OCI-LY1 (cell line): ENCODE data around the gene ITFG1.

Source experiments
- H2AFZ ChIP-seq: fragments of 200-600 bp; sonication (generic), shearing (Covaris generic); 2 replicates; pipeline ENCODE4 v1.6.0; 2014; ENCODE audit warnings: antibody characterized with exemption, mild to moderate bottlenecking, low read length
- H3F3A ChIP-seq: fragments of 200-600 bp; sonication (generic), shearing (Covaris generic); 2 replicates; pipeline ENCODE4 v1.6.0; 2014; ENCODE audit warnings: mild to moderate bottlenecking, antibody characterized with exemption, low read length, moderate library complexity; ENCODE audit not compliant: insufficient read depth
- H3K27ac ChIP-seq: fragments of 200-600 bp; sonication (generic); 2 replicates; pipeline ENCODE4 v1.5.1; 2014; ENCODE audit warnings: low read length, mixed run types, mild to moderate bottlenecking, low read depth; ENCODE audit not compliant: poor library complexity, severe bottlenecking
- H3K27me3 ChIP-seq: fragments of 200-600 bp; sonication (generic); 2 replicates; pipeline ENCODE4 v1.6.0; 2014; ENCODE audit warnings: antibody characterized with exemption, mild to moderate bottlenecking, low read length, moderate library complexity; ENCODE audit not compliant: insufficient read depth
- H3K36me3 ChIP-seq: fragments of 200-600 bp; sonication (generic); 2 replicates; pipeline ENCODE4 v1.6.1; 2014; ENCODE audit warnings: mild to moderate bottlenecking, antibody characterized with exemption, low read length, moderate library complexity, mixed read lengths; ENCODE audit not compliant: insufficient read depth
- H3K4me1 ChIP-seq: fragments of 200-600 bp; sonication (generic); 2 replicates; pipeline ENCODE4 v1.5.1; 2014; ENCODE audit warnings: mild to moderate bottlenecking, low read length, moderate library complexity; ENCODE audit not compliant: insufficient read depth, severe bottlenecking
- H3K4me2 ChIP-seq: fragments of 200-600 bp; sonication (generic), shearing (Covaris generic); 2 replicates; pipeline ENCODE4 v1.6.1; 2014; ENCODE audit warnings: low read length
- H3K4me3 ChIP-seq: fragments of 200-600 bp; sonication (generic); 2 replicates; pipeline ENCODE4 v1.5.1; 2014; ENCODE audit warnings: low read length, low read depth, mild to moderate bottlenecking, mixed read lengths; ENCODE audit not compliant: poor library complexity, severe bottlenecking
- H3K79me2 ChIP-seq: fragments of 200-600 bp; shearing (Covaris generic); 2 replicates; pipeline ENCODE4 v1.6.1; 2016; ENCODE audit warnings: mixed run types, low read length, mixed read lengths; ENCODE audit not compliant: insufficient read depth
- H3K9ac ChIP-seq: fragments of 200-600 bp; sonication (generic), shearing (Covaris generic); 2 replicates; pipeline ENCODE4 v1.6.1; 2014; ENCODE audit warnings: mild to moderate bottlenecking, low read length, mixed read lengths
- H3K9me2 ChIP-seq: fragments of 200-600 bp; sonication (generic), shearing (Covaris generic); 2 replicates; pipeline ENCODE4 v1.6.1; 2014; ENCODE audit warnings: low read depth, mild to moderate bottlenecking, low read length, mixed read lengths
- H3K9me3 ChIP-seq: fragments of 200-600 bp; shearing (Covaris generic); 2 replicates; pipeline ENCODE4 v1.6.1; 2014; ENCODE audit warnings: low read length, mixed read lengths
- H4K20me1 ChIP-seq: fragments of 200-600 bp; sonication (generic), shearing (Covaris generic); 2 replicates; pipeline ENCODE4 v1.6.0; 2016; ENCODE audit warnings: mild to moderate bottlenecking, low read length; ENCODE audit not compliant: insufficient read depth
- EZH2 ChIP-seq: fragments of 200-600 bp; sonication (generic), shearing (Covaris generic); IDR thresholded peaks from 2 replicates; pipeline ENCODE4 v1.8.0; 2017; ENCODE audit warnings: borderline replicate concordance, mixed run types, mild to moderate bottlenecking, antibody characterized with exemption, low read length, moderate library complexity, mixed read lengths
- TF ChIP-seq, protein P1 (sequence below): fragments of 200-600 bp; sonication (generic), shearing (Covaris generic); IDR thresholded peaks from 2 replicates; pipeline ENCODE4 v1.5.1; 2017; ENCODE audit warnings: mild to moderate bottlenecking, antibody characterized with exemption, low read length, moderate library complexity, mixed read lengths

The ITFG1 gene

DNA sequence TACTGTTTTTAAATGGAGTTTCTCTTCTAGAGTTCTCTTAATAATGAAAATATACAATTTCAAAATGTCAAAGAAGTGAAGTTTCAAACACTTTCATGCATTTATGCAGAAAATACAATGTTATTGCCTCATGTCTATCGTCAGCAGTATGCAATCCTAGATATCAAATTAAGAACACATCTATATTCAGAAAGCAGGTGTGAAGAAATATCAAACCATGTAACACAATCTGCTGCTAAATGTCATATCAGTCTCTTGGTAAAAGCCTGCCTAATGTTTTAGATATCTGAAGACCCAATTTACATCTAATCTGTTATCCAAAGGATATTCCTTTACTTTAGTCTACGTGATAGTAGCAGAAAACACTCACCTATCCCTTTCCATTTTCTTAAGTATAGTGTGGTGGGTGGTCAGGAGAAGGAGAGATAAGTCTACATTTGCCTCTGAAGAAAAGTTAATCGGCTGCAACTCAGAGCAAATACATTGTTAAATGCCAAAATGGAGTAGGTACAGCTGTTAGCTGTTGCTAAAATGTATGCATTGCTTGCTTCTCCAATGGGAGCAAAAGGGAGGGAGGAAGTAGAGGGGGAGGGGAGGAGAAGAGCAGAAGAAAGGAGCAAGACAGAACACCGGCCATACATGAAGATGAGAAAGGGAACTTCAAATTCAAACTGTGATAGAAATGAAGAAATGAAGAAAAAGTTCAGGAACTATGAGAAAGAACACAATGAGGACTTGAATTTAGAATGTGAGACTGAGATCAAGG is 64.9 kb downstream of the ITFG1 start:
- H3K4me1 ChIP-seq = peaks cover 21% of the 10 kb centered on the region
- H3K9me2 ChIP-seq = no peaks in the 10 kb centered on the region

DNA sequence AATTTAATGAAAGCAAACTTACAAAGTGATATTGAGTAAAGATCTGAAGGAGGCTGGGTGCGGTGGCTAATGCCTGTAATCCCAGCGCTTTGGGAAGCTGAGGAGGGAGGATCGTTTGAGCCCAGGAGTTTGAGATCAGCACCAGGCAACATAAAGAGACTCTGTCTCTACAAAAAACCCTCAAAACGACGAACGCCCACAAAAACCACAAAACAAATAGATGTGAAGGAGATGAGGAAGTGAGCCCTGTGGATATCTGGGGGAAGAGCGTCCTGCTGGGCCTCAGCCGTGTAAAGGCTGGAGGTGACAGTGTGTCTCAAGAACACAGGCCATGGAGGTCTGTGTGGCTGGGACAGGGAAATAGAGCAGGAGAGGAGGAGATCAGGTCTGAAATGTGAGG is 68.8 kb downstream of the ITFG1 start:
- Histone ChIP-seq H3K36me3 (peaks cover 44% of the 10 kb centered on the region; the same call in 1 of the 2 replicates), H3K79me2 (no peaks in the 10 kb centered on the region), H3K27me3 (no peaks in the 10 kb centered on the region), H4K20me1 (no peaks in the 10 kb centered on the region), H3K9me2 (no peaks in the 10 kb centered on the region), H3K27ac (peak overlapping the region; percentile 17), H2AFZ (no peak overlapping the region), H3K4me1 (peaks cover 21% of the 10 kb centered on the region), H3K9ac (no peak overlapping the region), H3F3A (no peaks in the 10 kb centered on the region; the same call in 1 of the 2 replicates), H3K4me2 (no peak overlapping the region; the same call in 1 of the 2 replicates), H3K4me3 (no peak overlapping the region), H3K9me3 (no peaks in the 10 kb centered on the region)
- TF ChIP-seq, protein P1, sequence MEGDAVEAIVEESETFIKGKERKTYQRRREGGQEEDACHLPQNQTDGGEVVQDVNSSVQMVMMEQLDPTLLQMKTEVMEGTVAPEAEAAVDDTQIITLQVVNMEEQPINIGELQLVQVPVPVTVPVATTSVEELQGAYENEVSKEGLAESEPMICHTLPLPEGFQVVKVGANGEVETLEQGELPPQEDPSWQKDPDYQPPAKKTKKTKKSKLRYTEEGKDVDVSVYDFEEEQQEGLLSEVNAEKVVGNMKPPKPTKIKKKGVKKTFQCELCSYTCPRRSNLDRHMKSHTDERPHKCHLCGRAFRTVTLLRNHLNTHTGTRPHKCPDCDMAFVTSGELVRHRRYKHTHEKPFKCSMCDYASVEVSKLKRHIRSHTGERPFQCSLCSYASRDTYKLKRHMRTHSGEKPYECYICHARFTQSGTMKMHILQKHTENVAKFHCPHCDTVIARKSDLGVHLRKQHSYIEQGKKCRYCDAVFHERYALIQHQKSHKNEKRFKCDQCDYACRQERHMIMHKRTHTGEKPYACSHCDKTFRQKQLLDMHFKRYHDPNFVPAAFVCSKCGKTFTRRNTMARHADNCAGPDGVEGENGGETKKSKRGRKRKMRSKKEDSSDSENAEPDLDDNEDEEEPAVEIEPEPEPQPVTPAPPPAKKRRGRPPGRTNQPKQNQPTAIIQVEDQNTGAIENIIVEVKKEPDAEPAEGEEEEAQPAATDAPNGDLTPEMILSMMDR = no peak
- no peak for TF ChIP-seq EZH2

More for the DNA sequence above, 64.9 kb downstream of the ITFG1 start:
- Histone ChIP-seq H3K27ac (no peak overlapping the region), H3K9me3 (no peaks in the 10 kb centered on the region), H3F3A (no peaks in the 10 kb centered on the region; the same call in 1 of the 2 replicates), H3K36me3 (peaks cover 49% of the 10 kb centered on the region; the same call in 1 of the 2 replicates), H3K4me2 (no peak overlapping the region), H3K9ac (no peak overlapping the region), H2AFZ (no peak overlapping the region), H3K4me3 (no peak overlapping the region), H3K79me2 (no peaks in the 10 kb centered on the region), H4K20me1 (no peaks in the 10 kb centered on the region), H3K27me3 (no peaks in the 10 kb centered on the region)
- TF ChIP-seq EZH2 = no peak
- TF ChIP-seq, protein P1 = no peak

DNA sequence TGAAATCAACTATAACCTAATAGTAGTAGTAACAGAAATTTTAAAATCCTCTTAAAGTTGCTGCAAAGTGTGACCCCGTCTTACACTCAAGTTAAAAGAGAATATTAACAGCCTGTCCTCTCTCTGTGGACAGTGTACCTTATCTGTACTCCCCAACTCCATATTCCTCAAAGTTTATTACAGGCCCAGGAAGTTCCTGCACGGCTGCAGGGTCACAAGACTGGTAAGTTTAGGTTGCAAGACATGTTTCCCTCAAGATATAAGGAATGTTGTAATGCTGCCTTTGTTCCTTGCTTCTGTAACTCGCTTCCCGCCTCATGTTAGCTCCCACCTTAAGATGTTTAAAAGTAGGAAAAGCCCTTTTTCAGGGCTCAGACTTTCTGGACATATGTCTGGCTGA is 72.2 kb downstream of the ITFG1 start:
- TF ChIP-seq, protein P1 = no peak
- Histone ChIP-seq H3K27ac (no peak overlapping the region), H2AFZ (no peak overlapping the region), H3K4me2 (no peak overlapping the region), H3K4me1 (peaks cover 21% of the 10 kb centered on the region), H3K27me3 (no peaks in the 10 kb centered on the region), H3K36me3 (peaks cover 33% of the 10 kb centered on the region; the same call in 1 of the 2 replicates), H4K20me1 (no peaks in the 10 kb centered on the region), H3K9me2 (no peaks in the 10 kb centered on the region), H3K9ac (no peak overlapping the region), H3K9me3 (no peaks in the 10 kb centered on the region), H3F3A (no peaks in the 10 kb centered on the region; the same call in 1 of the 2 replicates), H3K4me3 (no peak overlapping the region), H3K79me2 (no peaks in the 10 kb centered on the region)
